ENCODE data around the gene SAP25.
"Not testable (repeated sequence)": the region's sequence is repeated elsewhere in the genome, so short reads cannot be mapped to it uniquely, and the experiment has no call there.

Gene SAP25

DNA sequence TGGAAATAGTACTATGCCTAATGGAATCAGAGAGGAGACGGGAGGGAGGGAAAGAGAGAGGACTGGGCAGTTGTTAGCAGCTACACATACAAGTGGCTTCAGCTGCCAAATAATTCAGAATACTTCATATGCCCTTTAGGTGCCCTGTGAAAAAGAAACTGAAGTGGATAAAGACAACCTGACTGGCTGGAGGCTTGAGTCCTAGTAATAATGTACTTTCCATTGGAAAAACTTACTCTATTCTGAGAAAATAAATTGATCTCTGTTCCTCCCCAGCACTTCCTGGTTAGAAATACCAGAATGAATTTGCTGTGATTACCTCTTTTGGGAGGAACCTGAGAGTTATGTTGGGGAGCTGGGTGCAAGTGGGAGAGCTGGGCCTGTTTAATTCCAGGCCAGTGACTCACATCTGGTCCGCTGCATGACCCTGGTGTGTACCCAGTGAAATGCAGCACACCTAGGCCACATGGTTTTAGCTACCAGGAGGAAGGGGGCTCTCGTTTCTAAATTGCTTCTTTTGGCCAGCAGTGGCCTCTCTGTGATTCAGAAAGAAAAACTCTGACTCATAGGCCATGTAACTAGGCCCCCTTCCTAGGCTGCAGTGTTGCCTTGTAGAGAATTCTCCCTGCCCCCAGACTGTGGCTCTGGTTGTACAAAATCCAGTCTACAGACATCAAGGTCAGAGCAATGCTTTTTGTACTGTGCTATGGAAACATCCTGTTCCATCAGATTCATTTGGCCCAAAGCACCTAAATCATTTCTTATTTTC, 28.2 kb downstream of the SAP25 start:
- H3K4me3 ChIP-seq (ENCODE audit: low read depth, low read length): no peak overlapping the region
- DNase-seq: peak; percentile 88
- no peaks in the 10 kb centered on the region for H3K27me3 ChIP-seq (replicated peaks)
- H3K27ac ChIP-seq: peak overlapping the region; percentile 83
- H3K36me3 ChIP-seq (replicated peaks): peaks cover 3% of the 10 kb centered on the region
- TF ChIP-seq, protein P1, sequence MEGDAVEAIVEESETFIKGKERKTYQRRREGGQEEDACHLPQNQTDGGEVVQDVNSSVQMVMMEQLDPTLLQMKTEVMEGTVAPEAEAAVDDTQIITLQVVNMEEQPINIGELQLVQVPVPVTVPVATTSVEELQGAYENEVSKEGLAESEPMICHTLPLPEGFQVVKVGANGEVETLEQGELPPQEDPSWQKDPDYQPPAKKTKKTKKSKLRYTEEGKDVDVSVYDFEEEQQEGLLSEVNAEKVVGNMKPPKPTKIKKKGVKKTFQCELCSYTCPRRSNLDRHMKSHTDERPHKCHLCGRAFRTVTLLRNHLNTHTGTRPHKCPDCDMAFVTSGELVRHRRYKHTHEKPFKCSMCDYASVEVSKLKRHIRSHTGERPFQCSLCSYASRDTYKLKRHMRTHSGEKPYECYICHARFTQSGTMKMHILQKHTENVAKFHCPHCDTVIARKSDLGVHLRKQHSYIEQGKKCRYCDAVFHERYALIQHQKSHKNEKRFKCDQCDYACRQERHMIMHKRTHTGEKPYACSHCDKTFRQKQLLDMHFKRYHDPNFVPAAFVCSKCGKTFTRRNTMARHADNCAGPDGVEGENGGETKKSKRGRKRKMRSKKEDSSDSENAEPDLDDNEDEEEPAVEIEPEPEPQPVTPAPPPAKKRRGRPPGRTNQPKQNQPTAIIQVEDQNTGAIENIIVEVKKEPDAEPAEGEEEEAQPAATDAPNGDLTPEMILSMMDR (IDR thresholded peaks at IDR 0.05; ENCODE audit: low read depth, low read length, missing control alignments): peak; percentile 43
- in situ Hi-C loops (cut with HindIII; ENCODE audit: low pct_ligation_motif_present, low sequenced_read_pairs): no loop called here

DNA sequence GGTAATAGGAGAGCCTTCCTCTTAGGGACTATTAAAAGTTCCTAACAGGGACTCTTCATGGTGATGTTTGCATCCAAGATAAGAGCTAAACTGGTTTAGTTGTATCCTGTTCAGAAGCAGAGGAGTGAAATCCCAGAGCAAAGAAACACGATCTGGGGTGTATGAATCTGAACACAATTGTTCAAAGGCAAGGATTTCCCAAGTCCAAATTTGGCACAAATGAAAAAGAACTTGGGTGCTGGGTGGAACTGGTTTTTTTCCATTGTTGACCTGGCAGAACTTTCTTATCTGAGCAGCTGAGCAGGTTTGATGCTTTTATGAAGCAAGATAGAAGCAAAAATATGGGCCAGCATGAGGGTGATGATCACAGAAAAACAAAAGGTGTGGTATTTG, 28.7 kb downstream of the SAP25 start:
- TF ChIP-seq, protein P1 (IDR thresholded peaks at IDR 0.05; ENCODE audit: low read depth, low read length, missing control alignments): no peak
- Histone ChIP-seq H3K27me3 (replicated peaks) (no peaks in the 10 kb centered on the region), H3K4me3 (ENCODE audit: low read depth, low read length) (no peak overlapping the region), H3K36me3 (replicated peaks) (no peaks in the 10 kb centered on the region), H3K27ac (peak overlapping the region; percentile 83)
- in situ Hi-C loops (cut with HindIII; ENCODE audit: low pct_ligation_motif_present, low sequenced_read_pairs): no loop called here
- no peak for DNase-seq

DNA sequence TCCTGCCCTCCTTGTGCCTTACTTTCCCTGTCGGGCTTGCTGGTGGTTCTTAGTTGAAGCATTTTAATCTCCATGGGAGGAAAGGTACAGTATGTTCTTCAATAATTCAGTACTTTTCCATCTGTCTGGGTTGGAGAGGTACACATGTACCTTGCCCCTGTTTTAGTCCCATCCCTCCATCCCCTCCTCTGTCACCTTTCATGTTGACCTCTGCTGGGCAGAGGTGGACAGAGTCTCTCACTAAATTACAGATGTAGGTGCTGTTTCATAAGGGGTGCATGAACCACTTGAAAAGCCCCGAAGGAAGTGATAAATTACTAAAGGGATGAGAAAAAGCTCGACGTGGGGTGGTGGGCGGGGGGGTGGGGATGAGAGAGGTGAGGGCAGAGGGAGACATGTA, 29.3 kb downstream of the SAP25 start:
- TF ChIP-seq, protein P1 (IDR thresholded peaks at IDR 0.05; ENCODE audit: low read depth, low read length, missing control alignments): no peak
- in situ Hi-C loops (cut with HindIII; ENCODE audit: low pct_ligation_motif_present, low sequenced_read_pairs): no loop called here
- no peaks in the 10 kb centered on the region for H3K27me3 ChIP-seq (replicated peaks)
- H3K4me3 ChIP-seq (ENCODE audit: low read depth, low read length): no peak overlapping the region
- no peak overlapping the region for H3K27ac ChIP-seq
- H3K36me3 ChIP-seq (replicated peaks): no peaks in the 10 kb centered on the region
- DNase-seq: no peak

DNA sequence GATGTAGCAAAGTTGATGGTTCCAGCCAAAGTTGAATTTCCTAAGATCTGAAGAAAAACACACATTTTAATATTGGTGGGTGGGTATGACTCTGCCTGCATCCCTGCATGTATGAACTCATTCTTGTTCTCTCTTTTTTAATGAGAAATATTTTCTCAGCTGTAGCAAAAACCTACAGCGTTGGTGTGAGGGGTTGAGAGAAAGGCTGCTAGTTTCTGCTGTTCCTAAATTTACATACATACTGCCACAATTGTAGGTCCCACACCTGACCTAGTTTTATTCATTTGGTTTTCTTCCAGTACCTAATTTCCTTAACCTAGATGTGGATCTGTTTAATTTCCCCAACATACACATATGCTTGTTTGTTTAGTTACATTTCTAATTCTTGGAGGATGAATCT, 30.1 kb downstream of the SAP25 start:
- in situ Hi-C loops (cut with HindIII; ENCODE audit: low pct_ligation_motif_present, low sequenced_read_pairs): no loop called here
- Histone ChIP-seq H3K27me3 (replicated peaks) (no peaks in the 10 kb centered on the region), H3K27ac (no peak overlapping the region), H3K36me3 (replicated peaks) (no peaks in the 10 kb centered on the region), H3K4me3 (ENCODE audit: low read depth, low read length) (no peak overlapping the region)
- TF ChIP-seq, protein P1 (IDR thresholded peaks at IDR 0.05; ENCODE audit: low read depth, low read length, missing control alignments): no peak
- no peak for DNase-seq

DNA sequence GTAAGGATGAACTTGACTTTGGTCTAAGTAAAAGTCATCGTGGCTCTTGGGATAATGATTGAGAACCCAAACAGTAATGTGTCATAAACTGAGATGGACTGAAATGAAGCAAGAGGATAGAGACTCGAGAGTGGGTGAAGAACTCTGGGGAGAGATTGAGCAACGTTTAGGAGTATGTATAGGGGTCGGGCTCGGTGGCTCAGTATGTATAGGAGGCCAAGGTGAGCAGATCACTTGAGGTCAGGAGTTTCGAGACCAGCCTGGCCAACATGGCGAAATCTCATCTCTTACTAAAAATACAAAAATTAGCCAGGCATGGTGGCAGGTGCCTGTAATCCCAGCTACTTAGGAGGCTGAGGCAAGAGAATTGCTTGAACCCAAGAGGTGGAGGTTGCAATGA, 32.4 kb downstream of the SAP25 start:
- H3K27ac ChIP-seq; H3K27me3 ChIP-seq (replicated peaks); H3K4me3 ChIP-seq (ENCODE audit: low read depth, low read length); H3K36me3 ChIP-seq (replicated peaks); DNase-seq; in situ Hi-C loops (cut with HindIII; ENCODE audit: low pct_ligation_motif_present, low sequenced_read_pairs): not testable (repeated sequence)

DNA sequence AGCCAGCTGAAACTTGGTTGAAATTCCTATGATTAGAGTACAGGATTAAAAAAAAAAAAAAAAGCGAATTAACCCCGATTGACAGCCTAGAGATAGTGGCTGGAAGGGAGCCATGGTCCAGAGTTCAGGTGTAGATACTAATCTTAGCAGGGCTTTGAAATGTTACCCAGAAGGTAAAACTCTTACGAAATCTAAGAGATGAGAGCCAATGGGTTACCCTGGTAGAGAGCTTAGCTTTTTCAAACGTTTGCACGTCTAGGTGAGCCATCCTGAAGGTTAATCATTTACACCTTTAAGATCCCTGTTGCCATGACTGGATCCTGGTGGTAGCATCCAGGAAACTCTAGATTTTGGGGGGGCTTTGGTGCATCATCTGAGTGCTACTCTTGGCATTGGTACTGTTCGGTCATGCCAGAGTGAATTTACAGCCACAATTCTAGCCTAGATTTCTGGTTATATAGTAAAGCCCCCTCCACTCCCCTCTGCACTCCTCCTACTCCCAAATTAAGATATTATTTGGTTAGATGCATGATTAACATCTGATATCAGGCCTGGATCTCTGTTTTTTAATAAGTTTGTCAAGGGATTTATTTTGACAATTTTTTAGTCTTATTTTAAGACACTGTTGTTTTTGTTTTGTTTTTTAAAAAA, 33.5 kb downstream of the SAP25 start:
- Histone ChIP-seq H3K4me3 (ENCODE audit: low read depth, low read length) (peak overlapping the region; percentile 69), H3K27me3 (replicated peaks) (no peaks in the 10 kb centered on the region), H3K27ac (no peak overlapping the region), H3K36me3 (replicated peaks) (no peaks in the 10 kb centered on the region)
- in situ Hi-C loops (cut with HindIII; ENCODE audit: low pct_ligation_motif_present, low sequenced_read_pairs): no loop called here
- TF ChIP-seq, protein P1 (IDR thresholded peaks at IDR 0.05; ENCODE audit: low read depth, low read length, missing control alignments): no peak
- DNase-seq: no peak

Data from brain microvascular endothelial cell (primary cell).